ENCODE data around the gene SH3RF2.

The SH3RF2 gene

DNA sequence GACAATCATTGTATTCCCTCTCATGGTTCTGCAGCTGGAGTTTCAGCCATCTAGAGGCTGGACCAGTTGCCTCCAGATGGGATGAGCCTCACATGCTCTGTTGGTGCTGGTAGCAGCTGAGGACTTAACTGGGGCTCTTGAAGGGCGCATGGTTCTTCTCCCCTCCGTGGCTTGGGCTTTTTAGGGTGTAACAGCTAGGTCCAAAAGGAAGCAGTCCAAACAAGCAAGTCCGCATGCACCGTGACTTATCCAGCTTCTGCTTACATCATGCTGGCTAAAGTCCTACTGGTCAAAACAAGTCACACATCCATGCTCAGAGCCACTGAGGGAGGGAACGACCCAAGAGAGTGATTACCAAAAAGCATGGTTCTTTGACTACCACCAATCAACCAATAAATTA is 31.6 kb upstream of the SH3RF2 start:
- H3K27me3 ChIP-seq (ENCODE audit: insufficient read depth, low read depth) = no peaks in the 10 kb centered on the region
- TF ChIP-seq, protein P1, sequence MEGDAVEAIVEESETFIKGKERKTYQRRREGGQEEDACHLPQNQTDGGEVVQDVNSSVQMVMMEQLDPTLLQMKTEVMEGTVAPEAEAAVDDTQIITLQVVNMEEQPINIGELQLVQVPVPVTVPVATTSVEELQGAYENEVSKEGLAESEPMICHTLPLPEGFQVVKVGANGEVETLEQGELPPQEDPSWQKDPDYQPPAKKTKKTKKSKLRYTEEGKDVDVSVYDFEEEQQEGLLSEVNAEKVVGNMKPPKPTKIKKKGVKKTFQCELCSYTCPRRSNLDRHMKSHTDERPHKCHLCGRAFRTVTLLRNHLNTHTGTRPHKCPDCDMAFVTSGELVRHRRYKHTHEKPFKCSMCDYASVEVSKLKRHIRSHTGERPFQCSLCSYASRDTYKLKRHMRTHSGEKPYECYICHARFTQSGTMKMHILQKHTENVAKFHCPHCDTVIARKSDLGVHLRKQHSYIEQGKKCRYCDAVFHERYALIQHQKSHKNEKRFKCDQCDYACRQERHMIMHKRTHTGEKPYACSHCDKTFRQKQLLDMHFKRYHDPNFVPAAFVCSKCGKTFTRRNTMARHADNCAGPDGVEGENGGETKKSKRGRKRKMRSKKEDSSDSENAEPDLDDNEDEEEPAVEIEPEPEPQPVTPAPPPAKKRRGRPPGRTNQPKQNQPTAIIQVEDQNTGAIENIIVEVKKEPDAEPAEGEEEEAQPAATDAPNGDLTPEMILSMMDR (conservative IDR thresholded peaks at IDR 0.05; ENCODE audit: low read depth, low read length) = no peak
- no peaks in the 10 kb centered on the region for H4K20me1 ChIP-seq (ENCODE audit: insufficient read depth)
- H3K9ac ChIP-seq = no peak overlapping the region
- no peak overlapping the region for H3K4me2 ChIP-seq
- H3K4me3 ChIP-seq (IDR thresholded peaks at IDR 0.05; ENCODE audit: insufficient read depth, low read depth, low read length) = no peak overlapping the region
- no peaks in the 10 kb centered on the region for H3K79me2 ChIP-seq (ENCODE audit: insufficient read depth, low read depth)
- no peak overlapping the region for H3K27ac ChIP-seq
- H2AFZ ChIP-seq (ENCODE audit: low read depth) = no peak overlapping the region
- no peaks in the 10 kb centered on the region for H3K36me3 ChIP-seq (ENCODE audit: insufficient read depth)
- peaks cover 3% of the 10 kb centered on the region for H3K4me1 ChIP-seq (ENCODE audit: low read depth, poor library complexity, severe bottlenecking)

DNA sequence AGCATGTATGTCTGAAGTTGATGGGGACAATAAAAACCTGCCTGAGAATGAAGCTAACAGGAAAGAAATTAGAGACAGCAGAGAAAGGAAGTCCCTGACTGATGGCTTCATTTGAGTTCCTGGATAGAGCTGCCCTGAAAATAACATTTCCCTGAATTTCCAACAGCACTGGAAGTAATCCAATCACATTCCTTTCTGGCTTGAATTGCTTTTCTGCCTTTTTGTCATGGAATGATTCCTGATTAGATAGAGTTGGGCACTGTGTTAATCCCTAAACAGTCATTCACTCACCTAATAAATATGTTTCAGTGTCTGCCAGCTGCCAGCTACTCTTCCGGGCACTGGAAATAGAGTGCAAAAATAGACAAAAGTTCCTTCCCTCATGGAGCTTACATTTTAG is 30.0 kb upstream of the SH3RF2 start:
- Histone ChIP-seq H3K27ac (no peak overlapping the region), H3K79me2 (ENCODE audit: insufficient read depth, low read depth) (no peaks in the 10 kb centered on the region), H3K9ac (no peak overlapping the region), H3K4me1 (ENCODE audit: low read depth, poor library complexity, severe bottlenecking) (peaks cover 18% of the 10 kb centered on the region), H3K4me3 (IDR thresholded peaks at IDR 0.05; ENCODE audit: insufficient read depth, low read depth, low read length) (no peak overlapping the region), H2AFZ (ENCODE audit: low read depth) (no peak overlapping the region), H3K4me2 (no peak overlapping the region), H3K27me3 (ENCODE audit: insufficient read depth, low read depth) (no peaks in the 10 kb centered on the region), H3K36me3 (ENCODE audit: insufficient read depth) (no peaks in the 10 kb centered on the region), H4K20me1 (ENCODE audit: insufficient read depth) (no peaks in the 10 kb centered on the region)
- TF ChIP-seq, protein P1 (conservative IDR thresholded peaks at IDR 0.05; ENCODE audit: low read depth, low read length) = no peak

DNA sequence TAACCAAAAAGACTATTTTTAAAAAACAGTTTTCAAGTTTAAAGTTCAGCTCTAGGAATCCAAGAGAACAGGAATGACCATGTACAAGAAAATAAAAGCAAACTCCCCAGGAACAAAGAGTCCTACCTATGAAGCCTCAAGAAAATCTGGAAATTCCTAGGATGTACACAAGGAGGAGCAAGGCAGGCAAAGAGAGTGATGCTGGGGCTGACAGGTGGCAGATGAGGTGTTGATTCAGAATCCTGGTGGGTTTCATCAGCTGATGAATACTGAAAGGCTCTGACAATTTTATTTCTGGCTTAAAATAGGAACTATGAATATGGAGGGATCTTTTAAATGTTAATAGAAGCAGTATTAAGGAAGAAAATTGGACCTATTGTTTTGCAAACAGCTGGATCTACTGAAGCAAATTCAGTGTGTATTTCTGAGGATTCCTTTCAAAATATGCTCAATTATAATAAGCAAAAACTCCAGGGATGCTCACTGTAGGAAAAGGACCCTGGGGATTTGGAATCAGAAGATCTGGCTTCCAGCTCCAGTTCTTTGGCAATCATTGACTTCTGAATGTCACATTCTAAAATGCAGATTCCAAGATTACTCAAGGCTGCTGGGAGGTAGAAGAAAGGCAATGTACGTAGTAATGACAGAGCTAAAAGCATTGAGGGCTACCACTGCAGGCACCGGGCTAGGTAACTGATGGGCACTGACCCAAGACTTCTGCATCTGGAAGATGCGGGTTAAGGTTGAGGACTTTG is 28.0 kb upstream of the SH3RF2 start:
- H3K9ac ChIP-seq = no peak overlapping the region
- H3K27ac ChIP-seq = no peak overlapping the region
- H3K4me2 ChIP-seq = no peak overlapping the region
- H3K79me2 ChIP-seq (ENCODE audit: insufficient read depth, low read depth) = no peaks in the 10 kb centered on the region
- H2AFZ ChIP-seq (ENCODE audit: low read depth) = no peak overlapping the region
- H4K20me1 ChIP-seq (ENCODE audit: insufficient read depth) = no peaks in the 10 kb centered on the region
- no peak overlapping the region for H3K4me3 ChIP-seq (IDR thresholded peaks at IDR 0.05; ENCODE audit: insufficient read depth, low read depth, low read length)
- TF ChIP-seq, protein P1 (conservative IDR thresholded peaks at IDR 0.05; ENCODE audit: low read depth, low read length) = no peak
- no peaks in the 10 kb centered on the region for H3K27me3 ChIP-seq (ENCODE audit: insufficient read depth, low read depth)
- peaks cover 18% of the 10 kb centered on the region for H3K4me1 ChIP-seq (ENCODE audit: low read depth, poor library complexity, severe bottlenecking)
- H3K36me3 ChIP-seq (ENCODE audit: insufficient read depth) = no peaks in the 10 kb centered on the region

DNA sequence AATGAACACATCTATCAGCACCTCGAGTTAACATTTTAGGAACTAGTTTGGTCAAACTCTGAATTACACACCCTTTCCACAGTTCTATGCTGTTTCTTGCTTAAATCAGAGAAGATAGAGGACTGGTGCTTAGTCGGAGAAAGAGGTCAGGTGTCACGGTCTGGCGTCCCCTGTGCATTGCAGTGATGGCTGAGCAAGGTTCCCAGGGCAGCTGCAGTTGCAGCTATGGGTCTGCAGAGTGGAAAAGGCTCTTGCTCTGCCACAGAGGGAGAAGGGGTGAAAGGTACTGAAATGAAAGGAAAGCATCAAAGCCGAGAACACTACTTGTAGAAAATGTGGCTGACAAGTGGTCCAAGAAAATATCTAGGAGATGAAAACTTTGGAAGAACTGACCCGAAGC is 25.2 kb upstream of the SH3RF2 start:
- no peak overlapping the region for H2AFZ ChIP-seq (ENCODE audit: low read depth)

More for the DNA sequence above, 25.2 kb upstream of the SH3RF2 start:
- H3K79me2 ChIP-seq (ENCODE audit: insufficient read depth, low read depth) = no peaks in the 10 kb centered on the region
- no peak overlapping the region for H3K4me2 ChIP-seq
- H3K27ac ChIP-seq = no peak overlapping the region
- TF ChIP-seq, protein P1 (conservative IDR thresholded peaks at IDR 0.05; ENCODE audit: low read depth, low read length) = no peak
- no peak overlapping the region for H3K4me3 ChIP-seq (IDR thresholded peaks at IDR 0.05; ENCODE audit: insufficient read depth, low read depth, low read length)
- no peaks in the 10 kb centered on the region for H3K36me3 ChIP-seq (ENCODE audit: insufficient read depth)
- no peaks in the 10 kb centered on the region for H4K20me1 ChIP-seq (ENCODE audit: insufficient read depth)
- H3K27me3 ChIP-seq (ENCODE audit: insufficient read depth, low read depth) = no peaks in the 10 kb centered on the region
- H3K9ac ChIP-seq = no peak overlapping the region
- peaks cover 18% of the 10 kb centered on the region for H3K4me1 ChIP-seq (ENCODE audit: low read depth, poor library complexity, severe bottlenecking)

Data from KMS-11 (cell line).